ENCODE results near the gene SMIM38. TPM values are rescaled to one million over a fixed set of nuclear protein-coding genes. Genes with fewer than 3 reads are reported as not detected.
"Not testable (repeated sequence)": the region's sequence is repeated elsewhere in the genome, so short reads cannot be mapped to it uniquely, and the experiment has no call there.

Gene SMIM38
- total RNA-seq, 4 donors from 2014 or later = 0.26 to 3.1 (median 0.31) TPM; not detected in 1

- H3K27ac ChIP-seq = no peak overlapping the region
- no peak for DNase-seq (ENCODE audit: low spot score in 2 of 2)
- 100% methylated on average over 1 of the region's 7 CpGs for WGBS
- H3K36me3 ChIP-seq = no peaks in the 10 kb centered on the region
- H3K27me3 ChIP-seq = no peaks in the 10 kb centered on the region
- H3K9me3 ChIP-seq = no peaks in the 10 kb centered on the region
- TF ChIP-seq POLR2A (IDR thresholded peaks at IDR 0.05) (no peak), EP300 (IDR thresholded peaks at IDR 0.05) (no peak), POLR2AphosphoS5 (IDR thresholded peaks at IDR 0.05) (no peak), CTCF (IDR thresholded peaks at IDR 0.05) (no peak)
- H3K4me1 ChIP-seq = peaks cover 5% of the 10 kb centered on the region
- no peak overlapping the region for H3K4me3 ChIP-seq
These were observed 23.4 kb upstream of the SMIM38 start for GRCh38 chr11:69132301-69132670.

GRCh38 chr11:69133251-69133650, 22.5 kb upstream of the SMIM38 start:
- Histone ChIP-seq H3K4me3 (no peak overlapping the region), H3K36me3 (no peaks in the 10 kb centered on the region), H3K4me1 (peaks cover 5% of the 10 kb centered on the region), H3K27me3 (no peaks in the 10 kb centered on the region), H3K9me3 (no peaks in the 10 kb centered on the region), H3K27ac (no peak overlapping the region)
- TF ChIP-seq EP300 (IDR thresholded peaks at IDR 0.05) (no peak), POLR2A (IDR thresholded peaks at IDR 0.05) (no peak), POLR2AphosphoS5 (IDR thresholded peaks at IDR 0.05) (no peak), CTCF (IDR thresholded peaks at IDR 0.05) (no peak)
- no peak for DNase-seq (ENCODE audit: low spot score in 2 of 2)
- WGBS = 93% methylated on average over 4 of the region's 4 CpGs

- H3K4me3 ChIP-seq; H3K36me3 ChIP-seq; H3K27me3 ChIP-seq; H3K27ac ChIP-seq; H3K4me1 ChIP-seq; H3K9me3 ChIP-seq; DNase-seq (ENCODE audit: low spot score in 2 of 2): not testable (repeated sequence)
- WGBS = 93% methylated on average over 2 of the region's 2 CpGs
These were observed 21.6 kb upstream of the SMIM38 start for GRCh38 chr11:69134182-69134581.

- Histone ChIP-seq H3K27me3 (no peaks in the 10 kb centered on the region), H3K4me1 (peaks cover 5% of the 10 kb centered on the region), H3K9me3 (no peaks in the 10 kb centered on the region), H3K4me3 (no peak overlapping the region), H3K36me3 (no peaks in the 10 kb centered on the region), H3K27ac (no peak overlapping the region)
- 95% methylated on average over 8 of the region's 8 CpGs for WGBS
- TF ChIP-seq POLR2A (IDR thresholded peaks at IDR 0.05) (no peak), EP300 (IDR thresholded peaks at IDR 0.05) (no peak), CTCF (IDR thresholded peaks at IDR 0.05) (no peak), POLR2AphosphoS5 (IDR thresholded peaks at IDR 0.05) (no peak)
- peak in 1 of 2 donors; percentile 57 for DNase-seq (ENCODE audit: low spot score in 2 of 2)
These were observed 20.8 kb upstream of the SMIM38 start for GRCh38 chr11:69134957-69135356.

- Histone ChIP-seq H3K9me3 (no peaks in the 10 kb centered on the region), H3K27ac (no peak overlapping the region), H3K27me3 (no peaks in the 10 kb centered on the region), H3K36me3 (no peaks in the 10 kb centered on the region), H3K4me1 (peaks cover 5% of the 10 kb centered on the region), H3K4me3 (no peak overlapping the region)
- TF ChIP-seq EP300 (IDR thresholded peaks at IDR 0.05) (no peak), POLR2A (IDR thresholded peaks at IDR 0.05) (no peak), POLR2AphosphoS5 (IDR thresholded peaks at IDR 0.05) (no peak), CTCF (IDR thresholded peaks at IDR 0.05) (no peak)
- whole genome bisulfite sequencing = 87% methylated on average over 14 of the region's 14 CpGs
- DNase-seq (ENCODE audit: low spot score in 2 of 2) = peak in 1 of 2 donors; percentile 67
These were observed 20.0 kb upstream of the SMIM38 start for GRCh38 chr11:69135420-69136363.
